GM13977 (cell line): ENCODE data around the gene ALKBH1.

Experiments
- DNase-seq: peaks from one replicate; pipeline ENCODE4 v3.0.0; 2012; ENCODE audit warnings: low spot score
- CTCF ChIP-seq: IDR thresholded peaks from 2 replicates; pipeline ENCODE4 v1.5.1; 2012; ENCODE audit warnings: mild to moderate bottlenecking, control low read depth; ENCODE audit not compliant: insufficient read depth; ENCODE audit errors: extremely low read depth, missing control alignments
- in situ Hi-C: fragments of 300-500 bp; cut with MboI; formaldehyde crosslinking; loops from one replicate; pipeline ENCODE4 v1.12.0; 2022; ENCODE audit warnings: low sequenced_read_pairs, low pct_unique_long_range_greater_than_20kb, mixed read lengths, inconsistent platforms; ENCODE audit not compliant: unreplicated experiment

ALKBH1 gene

GRCh38 chr14:77738559-77739250, 30.9 kb upstream of the ALKBH1 start:
- in situ Hi-C loops = no loop called here
- TF ChIP-seq CTCF = no peak
- DNase-seq = no peak

- no peak for DNase-seq
- in situ Hi-C loops = no loop called here
- no peak for TF ChIP-seq CTCF
Measured at GRCh38 chr14:77730976-77731497, 23.2 kb upstream of the ALKBH1 start.

- in situ Hi-C loops = no loop called here
- no peak for TF ChIP-seq CTCF
- DNase-seq = no peak
Measured at GRCh38 chr14:77722301-77722700, 14.5 kb upstream of the ALKBH1 start.

DNA sequence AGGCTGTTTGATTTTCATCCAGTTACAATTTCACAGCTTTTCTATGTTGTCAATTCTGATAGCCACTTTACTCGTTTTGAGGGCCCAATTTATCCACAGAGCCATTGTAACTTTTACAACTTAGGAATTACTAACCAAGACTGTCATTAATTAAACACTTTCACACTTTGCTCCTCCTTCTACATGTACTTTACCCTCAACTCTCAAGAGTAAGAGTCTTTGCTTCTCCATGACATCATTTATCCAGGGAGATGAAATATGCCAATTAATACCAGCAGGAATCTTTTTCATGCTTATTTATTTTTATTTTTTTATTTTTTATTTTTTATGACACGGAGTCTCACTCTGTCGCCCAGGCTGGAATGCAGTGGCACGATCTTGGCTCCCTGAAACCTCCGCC, 13.6 kb upstream of the ALKBH1 start:
- TF ChIP-seq CTCF = no peak
- DNase-seq = no peak
- in situ Hi-C loops = no loop called here

DNA sequence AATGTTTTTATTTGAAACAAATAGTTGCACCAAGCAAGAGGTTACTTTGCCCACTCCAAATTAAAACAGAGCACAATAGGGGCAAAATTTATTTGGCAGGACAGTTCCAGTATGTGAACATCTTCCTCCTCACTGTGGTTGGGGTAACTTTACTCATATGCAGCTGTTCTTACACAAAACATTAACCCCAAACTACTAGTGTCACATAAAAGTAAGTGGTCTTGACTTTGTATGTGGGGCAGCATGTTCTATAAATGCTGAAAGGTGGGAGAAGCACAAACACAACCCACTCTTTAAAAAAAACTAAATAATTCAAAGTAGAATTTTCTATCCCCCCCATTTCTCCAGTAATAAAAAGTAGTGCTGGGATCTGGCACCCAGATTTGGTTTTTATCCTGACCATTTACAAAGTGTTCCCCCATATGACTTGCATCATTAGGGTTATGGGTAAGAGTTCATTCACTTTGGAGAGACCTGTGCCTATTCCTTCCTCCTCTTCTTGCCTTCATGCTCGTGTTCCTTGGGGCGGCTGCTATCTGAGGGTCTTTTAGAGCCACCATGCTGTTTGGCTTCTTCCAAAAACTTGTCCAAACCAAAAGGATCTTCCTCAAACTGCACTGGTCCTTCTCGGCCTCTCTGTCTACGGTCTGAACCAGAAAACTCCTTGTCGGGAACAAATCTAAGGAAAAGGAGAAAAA, 9.9 kb upstream of the ALKBH1 start:
- in situ Hi-C loops = no loop called here
- TF ChIP-seq CTCF = no peak

DNA sequence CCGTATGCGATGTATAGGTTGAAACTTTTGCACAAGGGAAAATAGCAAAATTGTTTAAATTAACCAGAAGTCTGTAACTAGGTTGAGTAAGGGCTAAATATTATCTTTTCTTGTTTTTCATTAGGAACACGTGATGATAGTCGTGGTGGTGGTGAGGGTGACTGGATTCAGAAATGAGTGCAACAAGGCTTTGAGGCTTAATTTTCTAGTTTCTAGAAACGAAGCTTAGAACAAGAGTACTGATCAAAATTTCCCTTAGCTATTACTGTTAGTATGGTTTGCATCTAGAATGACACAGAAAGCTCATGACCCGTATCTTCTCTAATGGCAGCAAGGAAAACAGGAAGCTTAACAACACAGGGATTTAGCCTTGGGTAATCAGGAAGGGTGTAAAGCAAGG, 7.1 kb upstream of the ALKBH1 start:
- no peak for TF ChIP-seq CTCF
- in situ Hi-C loops = no loop called here
- DNase-seq = no peak

More for the DNA sequence above, 9.9 kb upstream of the ALKBH1 start:
- no peak for DNase-seq
